GM12801 (cell line): ENCODE measurements around the gene SSBP3.

ENCODE experiments used
- CTCF ChIP-seq: IDR thresholded peaks from one replicate; pipeline ENCODE4 v1.5.1; 2011; ENCODE audit warnings: control low read depth; ENCODE audit not compliant: insufficient read length; ENCODE audit errors: extremely low read depth

SSBP3 gene

GRCh38 chr1:54230507-54231339 is 175.5 kb downstream of the SSBP3 start:
- no peak for TF ChIP-seq CTCF

- TF ChIP-seq CTCF, result no peak
Observed at GRCh38 chr1:54229281-54229891, 176.8 kb downstream of the SSBP3 start.

- no peak for TF ChIP-seq CTCF
Observed at GRCh38 chr1:54228638-54229079, 177.5 kb downstream of the SSBP3 start.

- TF ChIP-seq CTCF, result no peak
Observed at GRCh38 chr1:54227891-54228310, 178.3 kb downstream of the SSBP3 start.

GRCh38 chr1:54227091-54227602 is 179.0 kb downstream of the SSBP3 start:
- TF ChIP-seq CTCF, result no peak

- TF ChIP-seq CTCF, result no peak
Observed at GRCh38 chr1:54225986-54226559, 180.1 kb downstream of the SSBP3 start.

- no peak for TF ChIP-seq CTCF
Observed at GRCh38 chr1:54225378-54225777, 180.8 kb downstream of the SSBP3 start.
